Effector memory CD4-positive, alpha-beta T cell (primary cell): ENCODE data around the gene C9orf50.

Source experiments
- DNase-seq, 3 donors: peaks; one replicate each; pipeline ENCODE4 v3.0.0-alpha.2; 2020
- H3K27ac ChIP-seq: 2 replicates; pipeline ENCODE4 v1.7.0; 2013; ENCODE audit warnings: mild to moderate bottlenecking, low read length, moderate library complexity; ENCODE audit not compliant: insufficient read depth, poor library complexity, severe bottlenecking
- H3K27me3 ChIP-seq: replicated peaks from 2 replicates; pipeline ENCODE4 v1.7.0; 2013; ENCODE audit warnings: mild to moderate bottlenecking, low read length; ENCODE audit not compliant: insufficient read depth, control insufficient read depth, poor library complexity, severe bottlenecking
- H3K36me3 ChIP-seq: 2 replicates; pipeline ENCODE4 v1.7.0; 2013; ENCODE audit warnings: mild to moderate bottlenecking, low read length, moderate library complexity; ENCODE audit not compliant: control insufficient read depth, insufficient read depth
- H3K4me1 ChIP-seq: 2 replicates; pipeline ENCODE4 v1.7.0; 2013; ENCODE audit warnings: low read length, mild to moderate bottlenecking; ENCODE audit not compliant: control insufficient read depth, insufficient read depth, poor library complexity, severe bottlenecking
- H3K4me3 ChIP-seq: 2 replicates; pipeline ENCODE4 v1.7.0; 2013; ENCODE audit warnings: low read length, low read depth, mild to moderate bottlenecking; ENCODE audit not compliant: insufficient read depth, poor library complexity, severe bottlenecking
- H3K9me3 ChIP-seq: 2 replicates; pipeline ENCODE4 v1.7.0; 2013; ENCODE audit warnings: mild to moderate bottlenecking, low read length, moderate library complexity; ENCODE audit not compliant: control insufficient read depth

The C9orf50 gene

GRCh38 chr9:129604056-129604765 is 16.7 kb downstream of the C9orf50 start:
- Histone ChIP-seq H3K4me3 (no peak overlapping the region), H3K27ac (no peak overlapping the region), H3K9me3 (no peaks in the 10 kb centered on the region), H3K36me3 (no peaks in the 10 kb centered on the region), H3K27me3 (no peaks in the 10 kb centered on the region), H3K4me1 (peaks cover 19% of the 10 kb centered on the region)
- no peak for DNase-seq

- no peak overlapping the region for H3K4me3 ChIP-seq
- H3K27ac ChIP-seq, result no peak overlapping the region
- no peaks in the 10 kb centered on the region for H3K9me3 ChIP-seq
- no peaks in the 10 kb centered on the region for H3K27me3 ChIP-seq
- no peak for DNase-seq
- no peaks in the 10 kb centered on the region for H3K36me3 ChIP-seq
- H3K4me1 ChIP-seq, result peaks cover 22% of the 10 kb centered on the region
These were observed 18.1 kb downstream of the C9orf50 start for GRCh38 chr9:129602598-129603415.

DNA sequence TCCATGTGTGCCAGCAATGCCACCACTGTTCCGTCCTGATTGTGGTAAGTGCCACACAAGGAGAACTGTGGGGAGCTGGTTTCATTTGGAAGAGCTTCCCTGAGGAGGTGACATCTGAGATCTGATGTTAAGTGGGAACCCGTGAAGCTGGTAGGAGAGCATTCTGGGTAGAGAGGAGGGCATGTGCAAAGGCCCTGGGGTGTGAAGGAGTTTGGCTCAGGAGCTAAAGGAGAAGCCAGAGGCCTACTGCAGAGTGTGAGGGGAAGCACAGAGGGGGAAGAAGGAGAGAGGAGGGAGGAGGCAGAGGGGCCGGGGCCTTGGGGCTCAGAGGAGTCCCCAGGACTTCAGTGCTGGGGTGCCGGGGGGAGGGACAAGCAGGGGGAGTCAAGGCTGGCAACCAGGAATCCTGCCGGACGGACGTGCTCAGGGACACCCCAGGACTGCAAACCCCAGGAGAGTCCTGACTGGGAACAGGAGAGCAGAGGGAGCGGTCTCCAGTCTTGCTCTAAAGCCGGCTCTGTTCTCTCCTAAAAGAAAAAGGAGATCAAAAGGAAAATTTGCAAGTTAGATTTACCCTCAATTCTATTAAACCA is 19.7 kb downstream of the C9orf50 start:
- no peaks in the 10 kb centered on the region for H3K27me3 ChIP-seq
- DNase-seq, result no peak
- H3K4me1 ChIP-seq, result peaks cover 27% of the 10 kb centered on the region
- no peak overlapping the region for H3K27ac ChIP-seq
- no peaks in the 10 kb centered on the region for H3K9me3 ChIP-seq
- H3K36me3 ChIP-seq, result no peaks in the 10 kb centered on the region
- H3K4me3 ChIP-seq, result no peak overlapping the region

DNA sequence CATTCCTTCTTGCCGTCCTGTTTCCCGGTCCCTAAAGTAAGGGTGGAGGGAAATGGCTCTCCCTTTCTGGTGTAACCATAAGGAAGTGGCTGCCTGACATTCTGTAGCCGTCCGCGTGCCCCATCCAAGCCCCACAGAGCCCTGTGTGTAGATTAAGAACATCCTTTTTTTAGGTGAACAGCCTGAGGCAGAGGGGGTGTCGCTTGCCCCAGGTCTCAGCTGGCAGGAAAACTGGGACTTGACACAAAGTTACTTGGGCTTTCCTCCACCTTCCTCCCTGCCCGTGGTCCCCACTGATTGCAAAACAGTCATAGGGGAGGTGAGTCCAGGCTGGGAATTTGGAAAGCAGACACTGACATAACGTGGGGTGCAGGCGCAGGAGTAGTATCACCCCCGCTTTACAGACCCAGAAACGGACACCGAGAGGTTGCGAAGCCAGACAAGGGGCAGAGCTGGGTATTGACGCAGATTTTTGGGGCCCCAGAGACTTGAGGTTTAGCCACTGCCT is 22.8 kb downstream of the C9orf50 start:
- Histone ChIP-seq H3K4me1 (peaks cover 21% of the 10 kb centered on the region), H3K36me3 (no peaks in the 10 kb centered on the region), H3K4me3 (peak overlapping the region; percentile 48), H3K27me3 (no peaks in the 10 kb centered on the region), H3K9me3 (no peaks in the 10 kb centered on the region), H3K27ac (peak overlapping the region; percentile 67)
- DNase-seq, result no peak

GRCh38 chr9:129597355-129598088 is 23.4 kb downstream of the C9orf50 start:
- H3K36me3 ChIP-seq, result no peaks in the 10 kb centered on the region
- peak overlapping the region; percentile 48 for H3K4me3 ChIP-seq
- H3K9me3 ChIP-seq, result no peaks in the 10 kb centered on the region
- peaks cover 19% of the 10 kb centered on the region for H3K4me1 ChIP-seq
- no peaks in the 10 kb centered on the region for H3K27me3 ChIP-seq
- DNase-seq, result peak in 2 of 3 donors; percentile 24 to 26
- peak overlapping the region; percentile 67 for H3K27ac ChIP-seq

GRCh38 chr9:129596541-129597331 is 24.2 kb downstream of the C9orf50 start:
- Histone ChIP-seq H3K27ac (no peak overlapping the region), H3K4me3 (no peak overlapping the region), H3K9me3 (no peaks in the 10 kb centered on the region), H3K27me3 (no peaks in the 10 kb centered on the region), H3K36me3 (no peaks in the 10 kb centered on the region), H3K4me1 (peaks cover 19% of the 10 kb centered on the region)
- DNase-seq, result no peak

GRCh38 chr9:129595903-129596540 is 24.9 kb downstream of the C9orf50 start:
- H3K27ac ChIP-seq, result no peak overlapping the region
- no peaks in the 10 kb centered on the region for H3K9me3 ChIP-seq
- H3K36me3 ChIP-seq, result no peaks in the 10 kb centered on the region
- H3K27me3 ChIP-seq, result no peaks in the 10 kb centered on the region
- peaks cover 19% of the 10 kb centered on the region for H3K4me1 ChIP-seq
- H3K4me3 ChIP-seq, result no peak overlapping the region
- no peak for DNase-seq

GRCh38 chr9:129595311-129595741 is 25.6 kb downstream of the C9orf50 start:
- no peaks in the 10 kb centered on the region for H3K9me3 ChIP-seq
- H3K27me3 ChIP-seq, result no peaks in the 10 kb centered on the region
- H3K36me3 ChIP-seq, result no peaks in the 10 kb centered on the region
- peaks cover 19% of the 10 kb centered on the region for H3K4me1 ChIP-seq
- no peak for DNase-seq
- no peak overlapping the region for H3K4me3 ChIP-seq
- no peak overlapping the region for H3K27ac ChIP-seq

- Histone ChIP-seq H3K4me1 (peaks cover 19% of the 10 kb centered on the region), H3K27ac (no peak overlapping the region), H3K27me3 (no peaks in the 10 kb centered on the region), H3K9me3 (no peaks in the 10 kb centered on the region), H3K36me3 (no peaks in the 10 kb centered on the region), H3K4me3 (no peak overlapping the region)
- no peak for DNase-seq
These were observed 26.3 kb downstream of the C9orf50 start for GRCh38 chr9:129594632-129595031.
